GM18505 (cell line): ENCODE data around the gene GATAD1.
"Not testable (repeated sequence)": the region's sequence is repeated elsewhere in the genome, so short reads cannot be mapped to it uniquely, and the experiment has no call there.

Source experiments
- ATAC-seq: cut with Tn5 transposase; IDR thresholded peaks from one replicate; pipeline ENCODE4 v1.9.1; 2021; ENCODE audit not compliant: unreplicated experiment
- POLR2A ChIP-seq: IDR thresholded peaks from 4 replicates; pipeline ENCODE4 v1.6.1; 2011; ENCODE audit warnings: borderline replicate concordance; ENCODE audit not compliant: insufficient read depth, insufficient read length; ENCODE audit errors: extremely low read depth

GATAD1 gene

GRCh38 chr7:92422926-92423325 is 24.4 kb upstream of the GATAD1 start:
- ATAC-seq, result no peak
- no peak for TF ChIP-seq POLR2A

- no peak for ATAC-seq
These were observed 23.6 kb upstream of the GATAD1 start for GRCh38 chr7:92423710-92424131.

GRCh38 chr7:92425311-92425947 is 21.9 kb upstream of the GATAD1 start:
- no peak for TF ChIP-seq POLR2A
- no peak for ATAC-seq

More at GRCh38 chr7:92423710-92424131, 23.6 kb upstream of the GATAD1 start:
- TF ChIP-seq POLR2A, result no peak

GRCh38 chr7:92427193-92427592 is 20.1 kb upstream of the GATAD1 start:
- ATAC-seq, result no peak
- no peak for TF ChIP-seq POLR2A

GRCh38 chr7:92432299-92432946 is 14.9 kb upstream of the GATAD1 start:
- ATAC-seq, result no peak
- TF ChIP-seq POLR2A, result no peak

- TF ChIP-seq POLR2A, result no peak
- ATAC-seq, result no peak
These were observed 14.3 kb upstream of the GATAD1 start for GRCh38 chr7:92433019-92433418.

- no peak for TF ChIP-seq POLR2A
These were observed 11.7 kb upstream of the GATAD1 start for GRCh38 chr7:92435542-92435941.

GRCh38 chr7:92436612-92437445 is 10.5 kb upstream of the GATAD1 start:
- TF ChIP-seq POLR2A, result no peak
- ATAC-seq, result no peak

More at GRCh38 chr7:92435542-92435941, 11.7 kb upstream of the GATAD1 start:
- ATAC-seq, result no peak

GRCh38 chr7:92437956-92438491 is 9.3 kb upstream of the GATAD1 start:
- no peak for TF ChIP-seq POLR2A
- no peak for ATAC-seq

- ATAC-seq, result not testable (repeated sequence)
These were observed 4.6 kb upstream of the GATAD1 start for GRCh38 chr7:92442720-92443119.

- ATAC-seq, result no peak
- no peak for TF ChIP-seq POLR2A
These were observed 375 bp upstream of the GATAD1 start for GRCh38 chr7:92446869-92447344.

GRCh38 chr7:92448205-92448747 is 994 bp downstream of the GATAD1 start:
- ATAC-seq, result peak; percentile 27
- TF ChIP-seq POLR2A, result peak; percentile 40

- no peak for TF ChIP-seq POLR2A
- ATAC-seq, result no peak
These were observed 4.4 kb downstream of the GATAD1 start for GRCh38 chr7:92451645-92452044.
